Measurements from ENCODE around the gene ACER3. TPM values are rescaled to one million over a fixed set of nuclear protein-coding genes. Genes with fewer than 3 reads are reported as not detected.

ACER3 gene
- total and polyA plus RNA-seq, 11 donors: 3.2 to 17.0 (median 9.8) TPM

Other genes starting within 250 kb of the ACER3 start
- gene LRRC32, start 190.2 kb upstream of the ACER3 start, total RNA-seq: 10 to 100 TPM; 20.1 to 67.1 (median 26.9) TPM
- gene LRRC32, start 190.2 kb upstream of the ACER3 start, polyA plus RNA-seq: 10 to 100 TPM; 46.4 to 79.0 TPM
- 10 to 100 TPM in 5 of 9 donors, 1 to 10 TPM in 4; 4.5 to 39.8 (median 11.4) TPM for gene TSKU, start 77.6 kb upstream of the ACER3 start, total RNA-seq
- 10 to 100 TPM in 1 of 2 donors, 1 to 10 TPM in 1; 6.7 to 11.2 TPM for gene TSKU, start 77.6 kb upstream of the ACER3 start, polyA plus RNA-seq
- not detected for gene B3GNT6, start 173.5 kb downstream of the ACER3 start, total RNA-seq
- not detected for gene B3GNT6, start 173.5 kb downstream of the ACER3 start, polyA plus RNA-seq
- 1 to 10 TPM; 1.2 to 4.5 (median 2.3) TPM for gene CAPN5, start 206.1 kb downstream of the ACER3 start, total RNA-seq
- gene CAPN5, start 206.1 kb downstream of the ACER3 start, polyA plus RNA-seq: 1 to 10 TPM; 1.1 to 2.0 TPM
- not detected for gene OMP, start 241.9 kb downstream of the ACER3 start, total RNA-seq
- not detected for gene OMP, start 241.9 kb downstream of the ACER3 start, polyA plus RNA-seq

Data from heart left ventricle (tissue), 11 donors.